Left lung (tissue), 10 donors: ENCODE measurements around the gene MAPRE3. TPM values are rescaled to one million over a fixed set of nuclear protein-coding genes. Genes with fewer than 3 reads are reported as not detected.

Experiments
- ATAC-seq: fragments of 200-7000 bp; cut with Tn5 transposase; one replicate; pipeline ENCODE4 v1.9.1; 2020; ENCODE audit warnings: moderate library complexity
- DNase-seq, 4 donors: peaks; one replicate each; pipeline ENCODE4 v3.0.0-alpha.2; 2013 to 2020
- H3K27ac ChIP-seq, 2 donors: fragments of 200-600 bp; sonication (generic) in 1 of 2; one replicate each; pipeline versions ENCODE4 v1.5.0 to v1.8.0; 2020 to 2021
- H3K27me3 ChIP-seq, 2 donors: fragments of 200-600 bp; sonication (generic) in 1 of 2; one replicate each; pipeline versions ENCODE4 v1.5.0 to v1.8.0; 2020 to 2021
- H3K36me3 ChIP-seq, 2 donors: fragments of 200-600 bp; sonication (generic) in 1 of 2; one replicate each; pipeline versions ENCODE4 v1.5.0 to v1.8.0; 2020 to 2021
- H3K4me1 ChIP-seq, 2 donors: fragments of 200-600 bp; one replicate each; pipeline ENCODE4 v1.8.0; 2021
- H3K4me3 ChIP-seq, 2 donors: fragments of 200-600 bp; sonication (generic) in 1 of 2; one replicate each; pipeline versions ENCODE4 v1.5.0 to v1.8.0; 2020 to 2021; ENCODE audit warnings: mild to moderate bottlenecking in 1 of 2
- H3K9me3 ChIP-seq, 2 donors: fragments of 200-600 bp; sonication (generic) in 1 of 2; one replicate each; pipeline versions ENCODE4 v1.5.0 to v1.8.0; 2020 to 2021
- intact Hi-C, 2 donors: fragments of 100-400 bp; cut with DNase I; formaldehyde crosslinking; loops; one replicate each; pipeline versions ENCODE4 v1.11.2 to v1.14.2; 2022
- polyA plus RNA-seq, 6 donors: library from polyadenylated mRNA; unstranded; fragments of 120-200 nt; gene quantifications; one replicate each; pipeline ENCODE4 v1.2.1, GENCODE V29; 2013; ENCODE audit not compliant: insufficient read length in 6 of 6
- total RNA-seq, 2 donors: library from RNA; stranded (reverse); fragmentation: NEBNext Ultra II Directional; extraction: Animal tissue kit (Norgen Biotek cat#: 25700); gene quantifications; one replicate each; pipeline ENCODE4 v1.2.1, GENCODE V29; 2021
- TF ChIP-seq, protein P1 (sequence below), 2 donors: fragments of 200-600 bp; sonication (generic) in 1 of 2; IDR thresholded peaks; one replicate each; pipeline versions ENCODE4 v1.5.0 to v1.8.0; 2021; ENCODE audit warnings: antibody characterized with exemption in 2 of 2
- donor health status: DM: no; HTN: yes; CAD: no.
- donor health status: DM: no; HTN: no; CAD: no.

Gene MAPRE3
- total and polyA plus RNA-seq, 8 donors = 7.1 to 23.5 (median 9.9) TPM

DNA sequence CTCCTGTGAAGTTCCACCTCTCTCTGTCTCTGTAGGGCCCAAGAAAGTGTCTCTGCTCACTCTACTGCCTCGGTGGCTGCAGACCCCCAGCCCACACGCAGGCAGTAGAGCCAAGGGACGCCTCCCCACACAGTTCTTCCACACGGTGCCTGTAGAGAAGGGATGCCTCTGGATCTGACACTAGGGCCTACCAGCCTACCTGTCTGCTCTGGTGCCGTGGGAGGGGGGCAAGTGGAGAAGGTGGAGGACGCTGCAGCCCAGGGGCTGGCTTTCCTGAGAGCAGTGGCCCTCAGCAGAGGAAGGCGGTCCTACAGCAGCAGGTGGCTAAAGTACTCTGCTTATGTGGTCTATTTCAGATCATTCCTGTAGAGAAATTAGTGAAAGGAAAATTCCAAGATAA, 53.3 kb downstream of the MAPRE3 start:
- intact Hi-C loops = no loop called here
- H3K9me3 ChIP-seq = no peaks in the 10 kb centered on the region
- no peak for DNase-seq
- ATAC-seq = no peak
- H3K27me3 ChIP-seq = no peaks in the 10 kb centered on the region
- H3K4me3 ChIP-seq = no peak overlapping the region
- H3K4me1 ChIP-seq = peaks cover 0 to 7% of the 10 kb centered on the region in 2 donors
- no peak overlapping the region for H3K27ac ChIP-seq
- TF ChIP-seq, protein P1, sequence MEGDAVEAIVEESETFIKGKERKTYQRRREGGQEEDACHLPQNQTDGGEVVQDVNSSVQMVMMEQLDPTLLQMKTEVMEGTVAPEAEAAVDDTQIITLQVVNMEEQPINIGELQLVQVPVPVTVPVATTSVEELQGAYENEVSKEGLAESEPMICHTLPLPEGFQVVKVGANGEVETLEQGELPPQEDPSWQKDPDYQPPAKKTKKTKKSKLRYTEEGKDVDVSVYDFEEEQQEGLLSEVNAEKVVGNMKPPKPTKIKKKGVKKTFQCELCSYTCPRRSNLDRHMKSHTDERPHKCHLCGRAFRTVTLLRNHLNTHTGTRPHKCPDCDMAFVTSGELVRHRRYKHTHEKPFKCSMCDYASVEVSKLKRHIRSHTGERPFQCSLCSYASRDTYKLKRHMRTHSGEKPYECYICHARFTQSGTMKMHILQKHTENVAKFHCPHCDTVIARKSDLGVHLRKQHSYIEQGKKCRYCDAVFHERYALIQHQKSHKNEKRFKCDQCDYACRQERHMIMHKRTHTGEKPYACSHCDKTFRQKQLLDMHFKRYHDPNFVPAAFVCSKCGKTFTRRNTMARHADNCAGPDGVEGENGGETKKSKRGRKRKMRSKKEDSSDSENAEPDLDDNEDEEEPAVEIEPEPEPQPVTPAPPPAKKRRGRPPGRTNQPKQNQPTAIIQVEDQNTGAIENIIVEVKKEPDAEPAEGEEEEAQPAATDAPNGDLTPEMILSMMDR (IDR thresholded peaks at IDR 0.05) = no peak
- peaks cover 0 to 48% of the 10 kb centered on the region in 2 donors for H3K36me3 ChIP-seq

DNA sequence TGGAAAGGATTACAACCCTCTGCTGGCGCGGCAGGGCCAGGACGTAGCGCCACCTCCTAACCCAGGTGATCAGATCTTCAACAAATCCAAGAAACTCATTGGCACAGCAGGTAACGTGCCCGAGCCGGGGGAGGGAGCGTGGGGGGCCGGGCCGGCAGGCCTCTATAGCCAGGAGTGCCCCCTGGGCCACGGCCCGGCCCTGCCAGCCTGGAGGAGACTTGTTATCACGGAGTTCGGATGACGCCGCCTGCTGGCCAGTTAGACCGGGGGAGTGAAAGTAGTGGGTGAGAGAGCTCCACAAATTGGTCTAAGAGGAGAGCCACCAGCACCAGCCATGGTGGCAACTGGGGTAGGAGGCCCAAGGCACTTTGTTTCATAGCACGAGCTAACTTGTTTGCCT, 53.8 kb downstream of the MAPRE3 start:
- intact Hi-C loops = no loop called here
- Histone ChIP-seq H3K36me3 (peaks cover 0 to 48% of the 10 kb centered on the region in 2 donors), H3K9me3 (no peaks in the 10 kb centered on the region), H3K27me3 (no peaks in the 10 kb centered on the region), H3K4me3 (no peak overlapping the region), H3K27ac (no peak overlapping the region), H3K4me1 (peaks cover 0 to 7% of the 10 kb centered on the region in 2 donors)
- TF ChIP-seq, protein P1 (IDR thresholded peaks at IDR 0.05) = no peak
- ATAC-seq = no peak
- no peak for DNase-seq

DNA sequence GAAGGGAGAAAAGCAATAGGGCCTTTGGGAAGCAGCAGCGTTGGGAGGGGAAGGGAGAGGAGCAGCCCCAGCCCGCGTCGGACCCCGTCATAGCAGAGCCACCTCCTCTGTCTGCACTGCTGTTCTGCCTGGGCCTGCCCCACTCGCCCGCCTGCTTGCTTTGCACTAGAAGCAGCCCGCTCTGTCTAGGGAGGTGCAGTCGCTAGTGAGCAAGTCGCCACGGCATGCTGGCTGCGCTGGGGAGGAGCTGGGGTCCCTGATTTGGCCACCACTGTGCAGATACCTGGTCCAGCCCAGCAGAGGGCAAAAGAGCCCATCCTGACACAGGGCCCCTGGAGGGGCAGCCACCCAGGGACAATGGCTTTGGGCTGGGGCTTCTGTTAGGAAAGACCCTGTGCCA, 54.4 kb downstream of the MAPRE3 start:
- no peak for DNase-seq
- no peak for ATAC-seq
- H3K9me3 ChIP-seq = no peaks in the 10 kb centered on the region
- H3K27me3 ChIP-seq = no peaks in the 10 kb centered on the region
- H3K36me3 ChIP-seq = peaks cover 0 to 48% of the 10 kb centered on the region in 2 donors
- intact Hi-C loops = no loop called here
- peaks cover 0 to 7% of the 10 kb centered on the region in 2 donors for H3K4me1 ChIP-seq
- H3K4me3 ChIP-seq = no peak overlapping the region
- TF ChIP-seq, protein P1 (IDR thresholded peaks at IDR 0.05) = no peak
- no peak overlapping the region for H3K27ac ChIP-seq

DNA sequence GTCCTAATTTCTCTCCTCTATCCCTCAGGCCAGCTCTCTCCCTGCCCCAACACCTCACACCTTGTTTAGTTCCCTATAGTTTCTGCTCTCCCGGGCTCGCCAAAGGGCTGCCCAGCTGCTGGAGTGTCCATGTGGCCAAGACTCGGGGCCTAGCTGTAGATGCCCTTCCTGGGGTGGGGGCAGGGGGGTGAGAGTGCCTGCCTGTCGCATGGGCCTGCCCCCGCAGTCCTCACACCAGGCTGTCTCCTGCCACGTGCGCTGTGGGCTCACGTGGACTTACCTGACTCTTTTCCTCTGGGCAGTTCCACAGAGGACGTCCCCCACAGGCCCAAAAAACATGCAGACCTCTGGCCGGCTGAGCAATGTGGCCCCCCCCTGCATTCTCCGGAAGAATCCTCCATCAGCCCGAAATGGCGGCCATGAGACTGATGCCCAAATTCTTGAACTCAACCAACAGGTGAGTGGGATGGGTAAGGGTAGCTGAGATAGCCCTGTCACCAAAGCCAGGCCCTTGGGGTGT, 54.9 kb downstream of the MAPRE3 start:
- ATAC-seq = no peak

More for the DNA sequence above, 54.9 kb downstream of the MAPRE3 start:
- no peak for DNase-seq
- Histone ChIP-seq H3K27me3 (no peaks in the 10 kb centered on the region), H3K4me1 (peaks cover 0 to 6% of the 10 kb centered on the region in 2 donors), H3K36me3 (peaks cover 0 to 48% of the 10 kb centered on the region in 2 donors), H3K27ac (no peak overlapping the region), H3K9me3 (no peaks in the 10 kb centered on the region), H3K4me3 (no peak overlapping the region)
- intact Hi-C loops = no loop called here
- TF ChIP-seq, protein P1 (IDR thresholded peaks at IDR 0.05) = no peak
